A673 (cell line): ENCODE results near the gene TP53I11.

ENCODE experiments used
- EZH2 ChIP-seq: fragments of 200-600 bp; sonication (generic); IDR thresholded peaks from 2 replicates; pipeline ENCODE4 v1.6.1; 2017; ENCODE audit warnings: borderline replicate concordance, low read depth, mild to moderate bottlenecking, mixed read lengths, antibody characterized with exemption, low read length; ENCODE audit not compliant: poor library complexity, severe bottlenecking
- TF ChIP-seq, protein P1 (sequence below): fragments of 300-800, 200-600 bp; sonication (generic); conservative IDR thresholded peaks from 2 replicates; pipeline ENCODE4 v1.5.1; 2017; ENCODE audit warnings: low read depth, mild to moderate bottlenecking, antibody characterized with exemption, low read length, moderate library complexity, mixed read lengths

DNA sequence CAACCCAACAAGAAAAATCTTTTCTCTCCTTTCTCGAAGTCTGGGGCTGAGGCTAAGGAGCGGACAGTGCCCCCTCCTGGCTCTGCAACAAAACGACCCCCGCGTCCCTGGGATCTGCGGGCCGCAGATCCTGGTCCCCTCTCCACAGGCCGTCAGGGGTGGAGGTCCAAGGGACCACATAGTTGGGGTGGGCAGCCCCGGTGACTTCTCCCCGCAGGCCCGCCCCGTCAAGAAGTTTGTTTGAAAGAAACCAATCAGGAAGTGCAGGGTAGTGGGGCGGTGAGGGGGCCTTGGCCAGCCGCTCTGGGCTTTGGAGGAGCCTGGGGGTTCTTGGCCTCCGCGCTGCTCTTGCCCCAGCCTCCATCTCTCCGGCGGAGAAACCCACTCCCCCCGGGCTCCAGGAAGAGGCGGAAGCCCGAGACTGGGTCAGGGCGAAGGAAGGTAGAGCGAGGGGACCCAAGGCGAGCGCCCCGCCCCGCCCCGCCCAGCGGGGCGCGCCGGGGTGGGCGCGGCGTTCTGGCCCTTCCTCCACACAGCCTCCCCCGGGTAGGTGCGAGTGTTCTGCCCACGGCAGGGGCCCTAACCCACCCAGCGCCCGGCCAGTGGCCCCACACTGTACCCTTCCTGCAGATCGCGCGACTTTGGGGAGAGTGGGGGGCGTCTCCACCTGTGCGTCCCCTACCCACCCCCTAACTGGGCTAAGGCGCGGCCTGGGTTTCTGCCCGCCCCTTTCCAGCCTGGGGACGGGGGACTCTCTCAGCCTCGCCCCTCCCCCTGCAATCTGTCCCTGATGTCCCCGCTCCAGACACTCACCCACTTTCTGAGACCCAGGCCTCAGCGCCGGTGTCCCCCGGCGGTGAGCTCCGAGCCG lies 1.3 kb downstream of the TP53I11 start:
- TF ChIP-seq, protein P1, sequence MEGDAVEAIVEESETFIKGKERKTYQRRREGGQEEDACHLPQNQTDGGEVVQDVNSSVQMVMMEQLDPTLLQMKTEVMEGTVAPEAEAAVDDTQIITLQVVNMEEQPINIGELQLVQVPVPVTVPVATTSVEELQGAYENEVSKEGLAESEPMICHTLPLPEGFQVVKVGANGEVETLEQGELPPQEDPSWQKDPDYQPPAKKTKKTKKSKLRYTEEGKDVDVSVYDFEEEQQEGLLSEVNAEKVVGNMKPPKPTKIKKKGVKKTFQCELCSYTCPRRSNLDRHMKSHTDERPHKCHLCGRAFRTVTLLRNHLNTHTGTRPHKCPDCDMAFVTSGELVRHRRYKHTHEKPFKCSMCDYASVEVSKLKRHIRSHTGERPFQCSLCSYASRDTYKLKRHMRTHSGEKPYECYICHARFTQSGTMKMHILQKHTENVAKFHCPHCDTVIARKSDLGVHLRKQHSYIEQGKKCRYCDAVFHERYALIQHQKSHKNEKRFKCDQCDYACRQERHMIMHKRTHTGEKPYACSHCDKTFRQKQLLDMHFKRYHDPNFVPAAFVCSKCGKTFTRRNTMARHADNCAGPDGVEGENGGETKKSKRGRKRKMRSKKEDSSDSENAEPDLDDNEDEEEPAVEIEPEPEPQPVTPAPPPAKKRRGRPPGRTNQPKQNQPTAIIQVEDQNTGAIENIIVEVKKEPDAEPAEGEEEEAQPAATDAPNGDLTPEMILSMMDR = peak; percentile 91
- no peak for TF ChIP-seq EZH2
